SK-N-SH (cell line): ENCODE data around the gene SMURF1.

ENCODE experiments used
- CHD2 ChIP-seq: fragments of 150-350 bp; IDR thresholded peaks from 2 replicates; pipeline ENCODE4 v1.6.1; 2018; ENCODE audit warnings: low read length; ENCODE audit not compliant: partially characterized antibody
- EP300 ChIP-seq, 2 experiments: IDR thresholded peaks; 2 replicates each; pipeline versions ENCODE4 v1.4.0 to v1.6.1; 2012; ENCODE audit warnings: borderline replicate concordance in 1 of 2, low read depth in 1 of 2, low read length in 1 of 2
- EZH2phosphoT487 ChIP-seq: fragments of 200-600 bp; sonication (generic); IDR thresholded peaks from 2 replicates; pipeline ENCODE4 v1.6.1; 2017; ENCODE audit warnings: low read depth, mixed run types, mild to moderate bottlenecking, antibody characterized with exemption, moderate library complexity, borderline replicate concordance
- NFIC ChIP-seq: IDR thresholded peaks from 2 replicates; pipeline ENCODE4 v1.4.0; 2012; ENCODE audit warnings: borderline replicate concordance
- RAD21 ChIP-seq: IDR thresholded peaks from 2 replicates; pipeline ENCODE4 v1.6.1; 2012; ENCODE audit warnings: mild to moderate bottlenecking, low read length
- REST ChIP-seq: IDR thresholded peaks from 2 replicates; pipeline ENCODE4 v1.6.1; 2012; ENCODE audit warnings: mild to moderate bottlenecking, low read depth, low read length, moderate library complexity
- TEAD4 ChIP-seq: IDR thresholded peaks from 2 replicates; pipeline ENCODE4 v1.4.0; 2012; ENCODE audit warnings: mild to moderate bottlenecking, borderline replicate concordance; ENCODE audit not compliant: insufficient read depth
- TF ChIP-seq, protein P1 (sequence below): fragments of 200-600 bp; sonication (generic); IDR thresholded peaks from 2 replicates; pipeline ENCODE4 v1.6.1; 2017; ENCODE audit warnings: antibody characterized with exemption, mild to moderate bottlenecking, moderate library complexity
- TF ChIP-seq, protein P2 (sequence below): fragments of 150-350 bp; IDR thresholded peaks from 2 replicates; pipeline ENCODE4 v1.6.1; 2017; ENCODE audit warnings: antibody characterized with exemption, low read length, low read depth, borderline replicate concordance

DNA sequence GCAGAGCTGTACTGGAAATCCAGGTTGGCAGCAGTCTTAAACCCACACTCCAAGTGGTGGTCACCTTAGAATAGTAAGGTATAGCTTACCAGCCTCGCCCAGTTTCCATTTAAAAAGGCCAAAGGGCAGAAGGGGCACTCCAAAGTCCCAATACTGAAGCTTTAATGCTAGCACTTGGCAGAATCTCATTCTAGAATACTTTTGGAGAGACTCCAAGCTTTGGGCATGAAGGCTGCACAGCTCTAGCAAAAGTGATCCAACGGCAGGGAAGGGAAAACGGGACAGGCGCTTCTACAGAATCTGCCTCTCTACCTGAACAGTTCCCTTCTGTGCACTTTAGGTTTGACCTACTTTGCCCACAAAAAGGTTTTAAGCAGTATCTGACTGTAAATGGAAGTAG lies 19.7 kb downstream of the SMURF1 start:
- TF ChIP-seq, protein P1, sequence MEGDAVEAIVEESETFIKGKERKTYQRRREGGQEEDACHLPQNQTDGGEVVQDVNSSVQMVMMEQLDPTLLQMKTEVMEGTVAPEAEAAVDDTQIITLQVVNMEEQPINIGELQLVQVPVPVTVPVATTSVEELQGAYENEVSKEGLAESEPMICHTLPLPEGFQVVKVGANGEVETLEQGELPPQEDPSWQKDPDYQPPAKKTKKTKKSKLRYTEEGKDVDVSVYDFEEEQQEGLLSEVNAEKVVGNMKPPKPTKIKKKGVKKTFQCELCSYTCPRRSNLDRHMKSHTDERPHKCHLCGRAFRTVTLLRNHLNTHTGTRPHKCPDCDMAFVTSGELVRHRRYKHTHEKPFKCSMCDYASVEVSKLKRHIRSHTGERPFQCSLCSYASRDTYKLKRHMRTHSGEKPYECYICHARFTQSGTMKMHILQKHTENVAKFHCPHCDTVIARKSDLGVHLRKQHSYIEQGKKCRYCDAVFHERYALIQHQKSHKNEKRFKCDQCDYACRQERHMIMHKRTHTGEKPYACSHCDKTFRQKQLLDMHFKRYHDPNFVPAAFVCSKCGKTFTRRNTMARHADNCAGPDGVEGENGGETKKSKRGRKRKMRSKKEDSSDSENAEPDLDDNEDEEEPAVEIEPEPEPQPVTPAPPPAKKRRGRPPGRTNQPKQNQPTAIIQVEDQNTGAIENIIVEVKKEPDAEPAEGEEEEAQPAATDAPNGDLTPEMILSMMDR, result no peak
- TF ChIP-seq, protein P2, sequence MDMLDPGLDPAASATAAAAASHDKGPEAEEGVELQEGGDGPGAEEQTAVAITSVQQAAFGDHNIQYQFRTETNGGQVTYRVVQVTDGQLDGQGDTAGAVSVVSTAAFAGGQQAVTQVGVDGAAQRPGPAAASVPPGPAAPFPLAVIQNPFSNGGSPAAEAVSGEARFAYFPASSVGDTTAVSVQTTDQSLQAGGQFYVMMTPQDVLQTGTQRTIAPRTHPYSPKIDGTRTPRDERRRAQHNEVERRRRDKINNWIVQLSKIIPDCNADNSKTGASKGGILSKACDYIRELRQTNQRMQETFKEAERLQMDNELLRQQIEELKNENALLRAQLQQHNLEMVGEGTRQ, result no peak
- no peak for TF ChIP-seq NFIC
- no peak for TF ChIP-seq EZH2phosphoT487
- TF ChIP-seq TEAD4, result no peak
- no peak for TF ChIP-seq CHD2
- TF ChIP-seq EP300 (IDR thresholded peaks at IDR 0.05; ENCODE audit: borderline replicate concordance in 1 of 2, low read depth in 1 of 2, low read length in 1 of 2), result no peak
- TF ChIP-seq RAD21, result no peak
- no peak for TF ChIP-seq REST
